Stomach (tissue), 9 donors: ENCODE results near the gene AP1S3. TPM values are rescaled to one million over a fixed set of nuclear protein-coding genes. Genes with fewer than 3 reads are reported as not detected.

Experiments
- DNase-seq, 2 donors: peaks; one replicate each; pipeline versions ENCODE4 v3.0.0 to v3.0.0-alpha.2; 2013 to 2019
- H3K27ac ChIP-seq, 5 donors: fragments of 200-600 bp in 4 of 5; sonication (generic) in 4 of 5; one replicate each; pipeline ENCODE4 v1.5.1; 2013 to 2019; ENCODE audit warnings: mild to moderate bottlenecking in 1 of 5, moderate library complexity in 1 of 5
- H3K27me3 ChIP-seq, 3 donors: fragments of 200-600 bp; sonication (generic); one replicate each; pipeline ENCODE4 v1.5.1; 2017 to 2019; ENCODE audit warnings: mixed run types in 1 of 3
- H3K36me3 ChIP-seq, 4 donors: fragments of 200-600 bp; sonication (generic); 1 replicate in 3 of 4; 2 replicates in 1 of 4; pipeline ENCODE4 v1.5.1; 2016 to 2019
- H3K4me1 ChIP-seq, 4 donors: fragments of 200-600 bp; sonication (generic); one replicate each; pipeline ENCODE4 v1.5.1; 2016 to 2019
- H3K4me3 ChIP-seq, 4 donors: fragments of 200-600 bp; sonication (generic) in 3 of 4; one replicate each; pipeline ENCODE4 v1.5.1; 2016 to 2019; ENCODE audit warnings: mild to moderate bottlenecking in 1 of 4
- H3K9me3 ChIP-seq, 4 donors: fragments of 200-600 bp; sonication (generic); one replicate each; pipeline ENCODE4 v1.5.1; 2016 to 2019
- CTCF ChIP-seq, 7 experiments: fragments of 450-650 bp in 4 of 7; fragments of 200-600 bp in 3 of 7; sonication (generic) in 3 of 7; IDR thresholded peaks; one replicate each; pipeline ENCODE4 v1.5.1; 2016 to 2019; ENCODE audit warnings: antibody characterized with exemption in 7 of 7, control low read depth in 2 of 7, mild to moderate bottlenecking in 1 of 7
- EP300 ChIP-seq: sonication (generic); formaldehyde crosslinking; IDR thresholded peaks from one replicate; pipeline ENCODE4 v1.6.1; 2017; ENCODE audit warnings: antibody characterized with exemption
- POLR2A ChIP-seq, 4 donors: fragments of 450-650 bp; IDR thresholded peaks; one replicate each; pipeline ENCODE4 v1.6.1; 2016; ENCODE audit warnings: antibody characterized with exemption in 4 of 4, control low read depth in 2 of 4, mild to moderate bottlenecking in 1 of 4, moderate library complexity in 1 of 4
- POLR2AphosphoS5 ChIP-seq, 3 donors: sonication (generic); formaldehyde crosslinking; IDR thresholded peaks; one replicate each; pipeline ENCODE4 v1.6.1; 2016; ENCODE audit warnings: antibody characterized with exemption in 3 of 3
- WGBS, 5 donors: extraction: QIAGEN DNeasy Blood & Tissue Kit in 3 of 5; methylation state at CpG; one replicate each; pipeline versions ENCODE4 v1.1.5 to v1.1.7; 2013 to 2018; 5-methylcytosine and 5-hydroxymethylcytosine counted together
- intact Hi-C: fragments of 100-400 bp; cut with DNase I; formaldehyde crosslinking; loops from one replicate; pipeline ENCODE4 v1.15.1; 2023; ENCODE audit warnings: low total_unique reads
- polyA plus RNA-seq, 3 donors: library from polyadenylated mRNA; stranded (reverse); fragments of 200-250 nt; gene quantifications; one replicate each; pipeline ENCODE4 v1.2.3, GENCODE V29; 2013
- total RNA-seq, 5 donors: library from RNA; depleted of rRNA; stranded (reverse); fragments of >200 nt; gene quantifications; one replicate each; pipeline versions ENCODE4 v1.1.0 to v1.2.3, GENCODE V29; 2014 to 2016
- donor health status: healthy with polysubstance abuse.
- donor health status: Bipolar disorder and iron deficiency.
- donor health status: healthy.

The AP1S3 gene
- total and polyA plus RNA-seq, 8 donors = 1.5 to 18.2 (median 6.1) TPM; not detected in 2

- no peak for DNase-seq
- H3K4me3 ChIP-seq = no peak overlapping the region
- no peaks in the 10 kb centered on the region for H3K36me3 ChIP-seq
- H3K9me3 ChIP-seq = no peaks in the 10 kb centered on the region
- peaks cover 0 to 7% (median 0%) of the 10 kb centered on the region in 4 donors for H3K4me1 ChIP-seq
- no peaks in the 10 kb centered on the region for H3K27me3 ChIP-seq
- intact Hi-C loops = no loop called here
- TF ChIP-seq POLR2A (IDR thresholded peaks at IDR 0.05) (no peak), CTCF (IDR thresholded peaks at IDR 0.05) (no peak), POLR2AphosphoS5 (IDR thresholded peaks at IDR 0.05) (no peak), EP300 (no peak)
- H3K27ac ChIP-seq = no peak overlapping the region
- WGBS, 5 donors = 77 to 88% (median 86%) methylated on average over 4 of the region's 4 CpGs
Measured at GRCh38 chr2:223736488-223736887, 100.9 kb downstream of the AP1S3 start.

- intact Hi-C loops = no loop called here
- peaks cover 0 to 7% (median 2%) of the 10 kb centered on the region in 4 donors for H3K4me1 ChIP-seq
- 87 to 95% (median 93%) methylated on average over 4 of the region's 4 CpGs for WGBS, 5 donors
- H3K27ac ChIP-seq = no peak overlapping the region
- no peaks in the 10 kb centered on the region for H3K27me3 ChIP-seq
- no peak for TF ChIP-seq CTCF (IDR thresholded peaks at IDR 0.05)
- no peak for TF ChIP-seq POLR2A (IDR thresholded peaks at IDR 0.05)
- no peak for TF ChIP-seq POLR2AphosphoS5 (IDR thresholded peaks at IDR 0.05)
- no peak for TF ChIP-seq EP300
- no peaks in the 10 kb centered on the region for H3K36me3 ChIP-seq
- no peaks in the 10 kb centered on the region for H3K9me3 ChIP-seq
- H3K4me3 ChIP-seq = no peak overlapping the region
- DNase-seq = no peak
Measured at GRCh38 chr2:223735659-223736244, 101.6 kb downstream of the AP1S3 start.

- H3K4me3 ChIP-seq = no peak overlapping the region
- H3K9me3 ChIP-seq = no peaks in the 10 kb centered on the region
- H3K27me3 ChIP-seq = no peaks in the 10 kb centered on the region
- no peak overlapping the region for H3K27ac ChIP-seq
- H3K4me1 ChIP-seq = peaks cover 0 to 7% (median 2%) of the 10 kb centered on the region in 4 donors
- no peaks in the 10 kb centered on the region for H3K36me3 ChIP-seq
- TF ChIP-seq EP300 (no peak), POLR2A (IDR thresholded peaks at IDR 0.05) (no peak), CTCF (IDR thresholded peaks at IDR 0.05) (no peak), POLR2AphosphoS5 (IDR thresholded peaks at IDR 0.05) (no peak)
- intact Hi-C loops = no loop called here
- 44 to 64% (median 50%) methylated on average over 4 to 5 of the region's 5 CpGs for WGBS, 5 donors
- no peak for DNase-seq
Measured at GRCh38 chr2:223735035-223735640, 102.2 kb downstream of the AP1S3 start.

GRCh38 chr2:223734346-223734745 lies 103.0 kb downstream of the AP1S3 start:
- TF ChIP-seq POLR2A (IDR thresholded peaks at IDR 0.05) (no peak), CTCF (IDR thresholded peaks at IDR 0.05) (no peak), POLR2AphosphoS5 (IDR thresholded peaks at IDR 0.05) (no peak), EP300 (no peak)
- WGBS, 5 donors = 94 to 100% (median 97%) methylated on average over 2 of the region's 2 CpGs
- Histone ChIP-seq H3K4me1 (peaks cover 0 to 7% (median 2%) of the 10 kb centered on the region in 4 donors), H3K27me3 (no peaks in the 10 kb centered on the region), H3K9me3 (no peaks in the 10 kb centered on the region), H3K4me3 (no peak overlapping the region), H3K27ac (no peak overlapping the region), H3K36me3 (no peaks in the 10 kb centered on the region)
- DNase-seq = no peak
- intact Hi-C loops = no loop called here
